B cell (primary cell): ENCODE data around the gene APOL3. TPM values are rescaled to one million over a fixed set of nuclear protein-coding genes. Genes with fewer than 3 reads are reported as not detected.

Experiments
- ATAC-seq: fragments of 200-7000 bp; cut with Tn5 transposase; one replicate; pipeline ENCODE4 v1.10.0; 2021; ENCODE audit warnings: low read depth, mild to moderate bottlenecking, moderate number of reproducible peaks, moderate library complexity
- CTCF ChIA-PET: fragments of 350-600 bp; sonication (Branson Sonifier 250); formaldehyde crosslinking; loops from one replicate; lab custom pipeline; 2021; ENCODE audit warnings: antibody characterized with exemption, inconsistent platforms; lab: Charles Lee
- POLR2A ChIA-PET: fragments of 350-600 bp; sonication (Branson Sonifier 250); formaldehyde crosslinking; loops from one replicate; lab custom pipeline; 2021; ENCODE audit warnings: antibody characterized with exemption; lab: Charles Lee
- DNase-seq: peaks from one replicate; pipeline ENCODE4 v3.0.0; 2013
- H2AFZ ChIP-seq: 2 replicates; pipeline ENCODE4 v1.6.1; 2012; ENCODE audit warnings: mild to moderate bottlenecking, low read depth, low read length; ENCODE audit not compliant: insufficient read depth, poor library complexity, severe bottlenecking
- H3K27ac ChIP-seq, 2 donors: 1 replicate in 1 of 2; 2 replicates in 1 of 2; pipeline ENCODE4 v1.5.1; 2012 to 2013; ENCODE audit warnings: low read length in 2 of 2, mild to moderate bottlenecking in 2 of 2, moderate library complexity in 1 of 2
- H3K27me3 ChIP-seq, 4 experiments: fragments of 200-600 bp in 1 of 4; sonication (generic) in 1 of 4; replicated peaks in 1 of 4; 1 replicate in 2 of 4; 2 replicates in 2 of 4; pipeline versions ENCODE4 v1.6.1 to v1.7.0; 2013 to 2016; ENCODE audit warnings: low read length in 3 of 4, mild to moderate bottlenecking in 2 of 4, mixed read lengths in 1 of 4, moderate library complexity in 1 of 4; ENCODE audit not compliant: insufficient read depth in 4 of 4, control insufficient read depth in 3 of 4; ENCODE audit errors: control extremely low read depth in 1 of 4
- H3K36me3 ChIP-seq, 2 experiments: replicated peaks in 1 of 2; 1 replicate in 1 of 2; 2 replicates in 1 of 2; pipeline versions ENCODE4 v1.6.1 to v1.7.1; 2013; ENCODE audit warnings: low read length in 1 of 2; ENCODE audit not compliant: insufficient read depth in 2 of 2, control insufficient read depth in 1 of 2; ENCODE audit errors: control extremely low read depth in 1 of 2, extremely low read depth in 1 of 2
- H3K4me1 ChIP-seq, 2 donors: fragments of 200-600 bp in 1 of 2; sonication (generic) in 1 of 2; 1 replicate in 1 of 2; 2 replicates in 1 of 2; pipeline versions ENCODE4 v1.5.1 to v1.6.1; 2013 to 2017; ENCODE audit warnings: low read length in 2 of 2; ENCODE audit not compliant: control insufficient read depth in 2 of 2, insufficient read depth in 2 of 2
- H3K4me2 ChIP-seq: replicated peaks from 2 replicates; pipeline ENCODE3; 2012; ENCODE audit warnings: mild to moderate bottlenecking, low read depth, low read length; ENCODE audit not compliant: poor library complexity, severe bottlenecking
- H3K4me3 ChIP-seq, 5 experiments: fragments of 200-600 bp in 1 of 5; sonication (generic) in 1 of 5; 1 replicate in 3 of 5; 2 replicates in 2 of 5; pipeline versions ENCODE4 v1.5.1 to v1.7.0; 2011 to 2016; ENCODE audit warnings: low read length in 4 of 5, mild to moderate bottlenecking in 4 of 5, low read depth in 2 of 5, control low read depth in 1 of 5, moderate library complexity in 1 of 5; ENCODE audit not compliant: insufficient read depth in 1 of 5; ENCODE audit errors: control extremely low read depth in 1 of 5, extremely low read depth in 1 of 5
- H3K79me2 ChIP-seq: fragments of 200-600 bp; sonication (generic); one replicate; pipeline ENCODE4 v1.6.0; 2016; ENCODE audit warnings: low read length; ENCODE audit not compliant: control insufficient read depth, insufficient read depth
- H3K9ac ChIP-seq: fragments of 200-600 bp; sonication (generic); 2 replicates; pipeline ENCODE4 v1.6.1; 2017; ENCODE audit warnings: mild to moderate bottlenecking, low read length, moderate library complexity
- H3K9me3 ChIP-seq, 3 donors: one replicate each; pipeline versions ENCODE4 v1.6.1 to v1.7.1; 2013; ENCODE audit warnings: low read length in 2 of 3; ENCODE audit not compliant: control insufficient read depth in 2 of 3, insufficient read depth in 1 of 3; ENCODE audit errors: control extremely low read depth in 1 of 3
- H4K20me1 ChIP-seq: 2 replicates; pipeline ENCODE4 v1.6.0; 2012; ENCODE audit warnings: mild to moderate bottlenecking, low read length; ENCODE audit not compliant: insufficient read depth, control insufficient read depth, poor library complexity, severe bottlenecking
- H3K27ac Mint-ChIP-seq: one replicate; pipeline ENCODE4 v1.8.0; 2021; ENCODE audit warnings: mixed read lengths
- H3K27me3 Mint-ChIP-seq: one replicate; pipeline ENCODE4 v1.8.0; 2021; ENCODE audit warnings: mixed read lengths
- H3K4me1 Mint-ChIP-seq: one replicate; pipeline ENCODE4 v1.8.0; 2021; ENCODE audit warnings: mixed read lengths
- H3K4me3 Mint-ChIP-seq: one replicate; pipeline ENCODE4 v1.8.0; 2021; ENCODE audit warnings: mixed read lengths
- H3K9me3 Mint-ChIP-seq: one replicate; pipeline ENCODE4 v1.8.0; 2022; ENCODE audit warnings: mixed read lengths; ENCODE audit not compliant: insufficient read depth
- EZH2 ChIP-seq: IDR thresholded peaks from 2 replicates; pipeline ENCODE4 v1.6.1; 2012; ENCODE audit warnings: borderline replicate concordance, low read depth, mild to moderate bottlenecking, moderate library complexity, low read length; ENCODE audit not compliant: insufficient read depth, poor library complexity, severe bottlenecking
- WGBS: methylation state at CpG from one replicate; pipeline ENCODE4 v1.1.5; 2013; ENCODE audit warnings: missing lambda C conversion rate; ENCODE audit not compliant: insufficient coverage; 5-methylcytosine and 5-hydroxymethylcytosine counted together
- intact Hi-C: fragments of 100-400 bp; cut with micrococcal nuclease; formaldehyde crosslinking; loops from one replicate; pipeline ENCODE4 v1.10.0; 2022
- polyA plus RNA-seq: library from polyadenylated mRNA; depleted of rRNA; stranded (reverse); fragments of >200 nt; gene quantifications from 2 replicates; pipeline ENCODE4 v1.2.3, GENCODE V29; 2012
- total RNA-seq, 2 donors: library from RNA; stranded (reverse); fragments of 120-200 nt in 1 of 2; gene quantifications; 1 replicate in 1 of 2; 2 replicates in 1 of 2; pipeline versions ENCODE4 v1.2.3 to v1.2.4, GENCODE V29; 2013 to 2022
- TF ChIP-seq, protein P1 (sequence below): fragments of 200-600 bp; IDR thresholded peaks from one replicate; pipeline ENCODE4 v1.8.0; 2022; ENCODE audit warnings: antibody characterized with exemption, mild to moderate bottlenecking

Gene APOL3
- total and polyA plus RNA-seq, 2 donors (not counting 1 experiment from before 2014, with no cell fraction given), result 55.0 to 97.2 TPM

DNA sequence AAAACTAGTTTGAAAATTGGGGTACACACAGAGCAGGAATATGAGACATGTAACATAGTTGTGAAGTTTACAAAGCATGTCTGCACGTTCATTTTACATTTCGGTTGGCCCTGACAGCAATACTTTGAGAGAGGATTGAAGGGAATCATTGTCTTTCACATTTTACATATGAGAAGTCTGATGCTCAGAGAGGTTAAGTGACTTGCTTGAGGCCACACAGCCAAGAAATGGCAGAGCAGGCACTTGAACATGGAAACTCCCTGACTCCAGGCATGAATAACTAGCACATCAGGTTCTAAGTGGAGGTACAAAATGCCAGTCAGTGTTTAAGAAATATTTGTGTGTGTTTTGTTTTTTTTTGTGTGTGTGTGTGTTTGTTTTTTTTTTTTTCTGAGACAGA is 53.6 kb downstream of the APOL3 start:
- ChIA-PET CTCF (no interaction called here), POLR2A (no interaction called here)
- H3K27ac ChIP-seq, result no peak overlapping the region
- no peaks in the 10 kb centered on the region for H3K9me3 ChIP-seq
- H3K4me1 ChIP-seq, result peaks cover 3 to 10% of the 10 kb centered on the region in 2 donors
- no peak for TF ChIP-seq EZH2
- TF ChIP-seq, protein P1, sequence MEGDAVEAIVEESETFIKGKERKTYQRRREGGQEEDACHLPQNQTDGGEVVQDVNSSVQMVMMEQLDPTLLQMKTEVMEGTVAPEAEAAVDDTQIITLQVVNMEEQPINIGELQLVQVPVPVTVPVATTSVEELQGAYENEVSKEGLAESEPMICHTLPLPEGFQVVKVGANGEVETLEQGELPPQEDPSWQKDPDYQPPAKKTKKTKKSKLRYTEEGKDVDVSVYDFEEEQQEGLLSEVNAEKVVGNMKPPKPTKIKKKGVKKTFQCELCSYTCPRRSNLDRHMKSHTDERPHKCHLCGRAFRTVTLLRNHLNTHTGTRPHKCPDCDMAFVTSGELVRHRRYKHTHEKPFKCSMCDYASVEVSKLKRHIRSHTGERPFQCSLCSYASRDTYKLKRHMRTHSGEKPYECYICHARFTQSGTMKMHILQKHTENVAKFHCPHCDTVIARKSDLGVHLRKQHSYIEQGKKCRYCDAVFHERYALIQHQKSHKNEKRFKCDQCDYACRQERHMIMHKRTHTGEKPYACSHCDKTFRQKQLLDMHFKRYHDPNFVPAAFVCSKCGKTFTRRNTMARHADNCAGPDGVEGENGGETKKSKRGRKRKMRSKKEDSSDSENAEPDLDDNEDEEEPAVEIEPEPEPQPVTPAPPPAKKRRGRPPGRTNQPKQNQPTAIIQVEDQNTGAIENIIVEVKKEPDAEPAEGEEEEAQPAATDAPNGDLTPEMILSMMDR, result no peak
- H3K4me3 ChIP-seq, result no peak overlapping the region
- Mint-ChIP-seq H3K9me3 (no peaks in the 10 kb centered on the region), H3K4me1 (peaks cover 13% of the 10 kb centered on the region), H3K27me3 (peaks cover 12% of the 10 kb centered on the region), H3K4me3 (no peak overlapping the region), H3K27ac (no peak overlapping the region)
- DNase-seq (no peak), ATAC-seq (no peak)
- H4K20me1 ChIP-seq, result no peaks in the 10 kb centered on the region
- H3K36me3 ChIP-seq, result no peaks in the 10 kb centered on the region
- no peaks in the 10 kb centered on the region for H3K27me3 ChIP-seq
- H2AFZ ChIP-seq, result no peak overlapping the region
- no peak overlapping the region for H3K4me2 ChIP-seq
- no peak overlapping the region for H3K9ac ChIP-seq
- intact Hi-C loops, result no loop called here
- H3K79me2 ChIP-seq, result no peaks in the 10 kb centered on the region
- no CpG with 5 or more reads among the region's 2 CpGs for WGBS

DNA sequence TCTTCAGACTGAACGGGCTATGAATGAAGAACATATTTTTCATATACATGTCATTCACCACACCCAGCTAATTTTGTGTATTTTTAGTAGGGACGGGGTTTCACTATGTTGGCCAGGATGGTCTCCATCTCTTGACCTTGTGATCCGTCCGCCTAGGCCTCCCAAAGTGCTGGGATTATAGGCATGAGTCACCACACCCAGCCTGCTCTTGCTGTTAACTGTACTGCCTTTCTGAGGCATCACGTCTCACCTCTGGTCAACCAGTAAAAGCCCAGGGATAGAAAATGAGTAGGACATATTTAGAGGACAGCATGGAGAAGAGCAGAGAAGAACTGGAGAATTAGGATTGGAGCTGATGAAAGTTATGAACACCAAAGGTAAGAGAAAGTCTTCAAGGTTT is 55.6 kb downstream of the APOL3 start:
- H3K4me1 Mint-ChIP-seq, result peaks cover 13% of the 10 kb centered on the region
- CTCF ChIA-PET, result interaction anchor here (1.1 kb wide), 1 partner anchor 8 kb away, joined by 3 read pairs; no protein-coding TSS in a partner anchor
- H3K4me3 Mint-ChIP-seq, result no peak overlapping the region
- H4K20me1 ChIP-seq, result no peaks in the 10 kb centered on the region
- H3K36me3 ChIP-seq, result no peaks in the 10 kb centered on the region
- no peak overlapping the region for H3K27ac Mint-ChIP-seq
- ATAC-seq (no peak), DNase-seq (no peak)
- H2AFZ ChIP-seq, result no peak overlapping the region
- TF ChIP-seq EZH2, result no peak
- TF ChIP-seq, protein P1, result no peak
- 77% methylated on average over 4 of the region's 5 CpGs for WGBS
- peaks cover 0 to 5% (median 4%) of the 10 kb centered on the region in 3 donors for H3K9me3 ChIP-seq
- intact Hi-C loops, result no loop called here
- peaks cover 0 to 4% (median 1%) of the 10 kb centered on the region in 4 experiments for H3K27me3 ChIP-seq
- peaks cover 3 to 10% of the 10 kb centered on the region in 2 donors for H3K4me1 ChIP-seq
- no peak overlapping the region for H3K4me3 ChIP-seq
- H3K27me3 Mint-ChIP-seq, result peaks cover 11% of the 10 kb centered on the region
- H3K9ac ChIP-seq, result no peak overlapping the region
- no peaks in the 10 kb centered on the region for H3K9me3 Mint-ChIP-seq
- H3K79me2 ChIP-seq, result no peaks in the 10 kb centered on the region
- no peak overlapping the region for H3K27ac ChIP-seq
- POLR2A ChIA-PET, result no interaction called here
- H3K4me2 ChIP-seq, result no peak overlapping the region
